GM18858 (cell line): ENCODE measurements around the gene L3MBTL3.
"Not testable (repeated sequence)": the region's sequence is repeated elsewhere in the genome, so short reads cannot be mapped to it uniquely, and the experiment has no call there.

Experiments used
- ATAC-seq: cut with Tn5 transposase; IDR thresholded peaks from one replicate; pipeline ENCODE4 v1.9.1; 2021; ENCODE audit not compliant: unreplicated experiment

Gene L3MBTL3

GRCh38 chr6:130070792-130071191, 52.4 kb downstream of the L3MBTL3 start:
- ATAC-seq: no peak

- no peak for ATAC-seq
Observed at GRCh38 chr6:130075879-130076460, 57.6 kb downstream of the L3MBTL3 start.

- no peak for ATAC-seq
Observed at GRCh38 chr6:130076512-130076911, 58.1 kb downstream of the L3MBTL3 start.

GRCh38 chr6:130090796-130091195, 72.4 kb downstream of the L3MBTL3 start:
- ATAC-seq: no peak

GRCh38 chr6:130093546-130093945, 75.2 kb downstream of the L3MBTL3 start:
- no peak for ATAC-seq

- ATAC-seq: no peak
Observed at GRCh38 chr6:130098317-130098716, 79.9 kb downstream of the L3MBTL3 start.

- no peak for ATAC-seq
Observed at GRCh38 chr6:130099119-130099518, 80.7 kb downstream of the L3MBTL3 start.

GRCh38 chr6:130105996-130106704, 87.8 kb downstream of the L3MBTL3 start:
- peak; percentile 90 for ATAC-seq

- no peak for ATAC-seq
Observed at GRCh38 chr6:130107710-130108109, 89.3 kb downstream of the L3MBTL3 start.

GRCh38 chr6:130111031-130111430, 92.7 kb downstream of the L3MBTL3 start:
- ATAC-seq: no peak

GRCh38 chr6:130113201-130113710, 94.9 kb downstream of the L3MBTL3 start:
- no peak for ATAC-seq

GRCh38 chr6:130115036-130115435, 96.7 kb downstream of the L3MBTL3 start:
- peak; percentile 81 for ATAC-seq

- peak; percentile 30 for ATAC-seq
Observed at GRCh38 chr6:130116273-130116672, 97.9 kb downstream of the L3MBTL3 start.

- ATAC-seq: not testable (repeated sequence)
Observed at GRCh38 chr6:130117187-130117701, 98.9 kb downstream of the L3MBTL3 start.

- ATAC-seq: no peak
Observed at GRCh38 chr6:130118236-130118635, 99.9 kb downstream of the L3MBTL3 start.

- ATAC-seq: no peak
Observed at GRCh38 chr6:130119211-130119610, 100.8 kb downstream of the L3MBTL3 start.

GRCh38 chr6:130120731-130121130, 102.3 kb downstream of the L3MBTL3 start:
- ATAC-seq: no peak

GRCh38 chr6:130122243-130122642, 103.9 kb downstream of the L3MBTL3 start:
- ATAC-seq: no peak

- ATAC-seq: no peak
Observed at GRCh38 chr6:130127195-130127594, 108.8 kb downstream of the L3MBTL3 start.

- ATAC-seq: no peak
Observed at GRCh38 chr6:130128326-130128725, 109.9 kb downstream of the L3MBTL3 start.

- no peak for ATAC-seq
Observed at GRCh38 chr6:130129762-130130246, 111.4 kb downstream of the L3MBTL3 start.

GRCh38 chr6:130132286-130132701, 113.9 kb downstream of the L3MBTL3 start:
- ATAC-seq: peak; percentile 70
